AG10803 (cell line): Measurements from ENCODE around the gene RTN4.

Source experiments
- DNase-seq: peaks from one replicate; pipeline ENCODE4 v3.0.0; 2010; ENCODE audit warnings: low read depth
- H3K4me3 ChIP-seq: 2 replicates; pipeline ENCODE4 v1.5.1; 2011; ENCODE audit warnings: mild to moderate bottlenecking, low read length, control low read depth
- TF ChIP-seq, protein P1 (sequence below): conservative IDR thresholded peaks from 2 replicates; pipeline ENCODE4 v1.5.1; 2011; ENCODE audit warnings: mild to moderate bottlenecking, low read length, control low read depth, inconsistent platforms

RTN4 gene

DNA sequence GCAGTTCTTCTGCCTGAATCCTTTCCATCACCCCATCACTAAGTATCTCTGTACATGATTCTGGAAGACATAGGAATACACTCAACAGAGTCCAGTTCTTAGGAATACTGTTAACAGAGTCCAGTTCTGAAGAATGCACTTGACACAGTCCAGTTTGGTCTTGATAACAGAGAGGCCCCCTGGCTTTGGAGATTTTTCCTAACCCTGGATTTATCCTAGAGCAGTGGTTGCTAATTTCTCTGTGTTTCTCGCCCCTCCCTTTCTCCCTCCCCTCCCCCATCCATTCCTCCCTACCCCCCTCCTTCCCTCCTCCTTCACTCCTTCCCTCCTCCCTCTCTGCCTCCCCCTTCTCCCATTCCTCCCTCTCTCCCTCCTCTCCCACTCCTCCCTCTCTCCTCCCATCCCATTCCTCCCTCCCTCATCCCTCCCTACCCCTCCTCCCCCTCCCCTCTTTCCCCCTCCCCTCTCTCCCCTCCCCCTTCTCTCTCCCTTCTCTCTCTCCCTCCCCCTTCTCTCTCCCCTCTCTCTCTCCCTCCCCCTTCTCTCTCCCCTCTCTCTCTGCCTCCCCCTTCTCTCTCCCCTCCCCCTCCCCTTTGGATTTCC is 105.4 kb downstream of the RTN4 start:
- H3K4me3 ChIP-seq: no peak overlapping the region
- TF ChIP-seq, protein P1, sequence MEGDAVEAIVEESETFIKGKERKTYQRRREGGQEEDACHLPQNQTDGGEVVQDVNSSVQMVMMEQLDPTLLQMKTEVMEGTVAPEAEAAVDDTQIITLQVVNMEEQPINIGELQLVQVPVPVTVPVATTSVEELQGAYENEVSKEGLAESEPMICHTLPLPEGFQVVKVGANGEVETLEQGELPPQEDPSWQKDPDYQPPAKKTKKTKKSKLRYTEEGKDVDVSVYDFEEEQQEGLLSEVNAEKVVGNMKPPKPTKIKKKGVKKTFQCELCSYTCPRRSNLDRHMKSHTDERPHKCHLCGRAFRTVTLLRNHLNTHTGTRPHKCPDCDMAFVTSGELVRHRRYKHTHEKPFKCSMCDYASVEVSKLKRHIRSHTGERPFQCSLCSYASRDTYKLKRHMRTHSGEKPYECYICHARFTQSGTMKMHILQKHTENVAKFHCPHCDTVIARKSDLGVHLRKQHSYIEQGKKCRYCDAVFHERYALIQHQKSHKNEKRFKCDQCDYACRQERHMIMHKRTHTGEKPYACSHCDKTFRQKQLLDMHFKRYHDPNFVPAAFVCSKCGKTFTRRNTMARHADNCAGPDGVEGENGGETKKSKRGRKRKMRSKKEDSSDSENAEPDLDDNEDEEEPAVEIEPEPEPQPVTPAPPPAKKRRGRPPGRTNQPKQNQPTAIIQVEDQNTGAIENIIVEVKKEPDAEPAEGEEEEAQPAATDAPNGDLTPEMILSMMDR: no peak

DNA sequence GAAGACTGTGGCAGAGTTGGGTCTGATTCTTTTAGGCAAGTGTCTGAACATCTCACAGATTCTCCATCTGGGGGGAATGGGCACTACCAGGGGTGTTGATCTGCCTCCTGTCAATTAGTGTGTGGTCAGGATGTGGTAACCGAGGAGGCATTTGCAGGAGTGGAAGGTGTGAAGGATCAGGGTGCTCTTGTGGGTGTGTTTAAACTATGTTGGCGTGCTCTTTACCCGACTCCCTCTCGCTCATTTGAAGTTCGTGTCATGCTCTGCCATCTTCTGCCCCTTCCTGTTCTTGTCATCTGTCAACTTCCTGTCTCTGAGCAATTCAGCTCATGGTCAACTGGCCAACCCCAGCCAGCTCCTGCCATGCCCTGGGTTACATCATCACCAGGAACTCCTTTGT is 107.9 kb downstream of the RTN4 start:
- DNase-seq: no peak
- H3K4me3 ChIP-seq: no peak overlapping the region
- TF ChIP-seq, protein P1: no peak

More for the DNA sequence above, 105.4 kb downstream of the RTN4 start:
- no peak for DNase-seq

DNA sequence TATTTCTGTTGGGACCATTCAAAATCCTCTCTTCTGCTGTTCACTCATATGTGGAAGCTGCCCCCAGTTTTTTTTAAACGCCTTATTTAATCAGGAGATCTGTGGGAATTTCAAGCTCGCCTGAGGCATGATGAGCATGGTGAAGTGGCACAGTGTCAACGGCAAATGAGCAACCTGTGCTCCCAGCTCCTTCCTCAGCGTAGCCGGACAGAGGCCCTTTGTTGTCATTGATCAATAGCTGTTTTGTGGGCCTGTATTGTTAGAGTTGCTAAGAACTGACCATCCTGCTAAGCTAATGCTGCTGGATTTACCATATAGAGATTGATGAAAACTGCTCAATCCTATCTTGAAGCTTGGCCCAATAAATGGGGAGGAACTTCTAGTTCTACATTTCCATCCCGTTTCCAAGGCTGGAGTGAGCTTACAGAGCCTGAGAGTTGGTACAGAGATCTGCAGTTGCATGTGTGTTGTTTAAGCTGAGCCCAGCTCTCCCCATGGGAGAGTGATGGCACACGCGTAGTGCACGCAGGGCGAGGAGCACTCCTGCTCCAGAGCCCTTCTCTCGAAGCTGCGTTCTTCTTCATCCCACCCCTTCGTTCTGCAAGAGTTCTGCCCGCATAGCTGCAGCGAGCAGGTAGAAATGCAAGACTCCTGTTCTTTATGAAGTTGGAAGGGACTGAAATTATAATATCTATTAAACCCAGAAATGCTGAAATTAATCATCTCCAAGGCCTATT is 108.8 kb downstream of the RTN4 start:
- no peak for DNase-seq
- H3K4me3 ChIP-seq: no peak overlapping the region
- TF ChIP-seq, protein P1: no peak

DNA sequence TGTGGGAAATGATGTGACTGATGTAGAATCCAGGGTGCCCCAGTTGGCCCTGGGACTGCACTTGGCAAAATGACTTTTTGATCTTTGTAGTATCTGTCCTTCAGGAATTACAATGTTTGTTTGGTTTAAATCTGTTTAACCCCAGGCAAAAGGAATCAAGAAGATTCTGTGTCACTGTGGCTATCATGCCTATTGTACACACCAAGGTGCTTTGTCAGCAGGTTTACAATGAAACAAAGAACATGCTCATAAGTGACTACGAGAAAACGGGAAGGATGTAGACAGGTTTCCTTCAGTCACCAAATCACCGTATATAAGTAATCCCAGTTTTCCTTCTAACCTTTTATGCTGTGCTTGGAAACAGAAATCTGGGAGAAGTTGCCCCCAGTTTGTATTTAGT is 109.5 kb downstream of the RTN4 start:
- TF ChIP-seq, protein P1: no peak
- no peak overlapping the region for H3K4me3 ChIP-seq
- DNase-seq: no peak

DNA sequence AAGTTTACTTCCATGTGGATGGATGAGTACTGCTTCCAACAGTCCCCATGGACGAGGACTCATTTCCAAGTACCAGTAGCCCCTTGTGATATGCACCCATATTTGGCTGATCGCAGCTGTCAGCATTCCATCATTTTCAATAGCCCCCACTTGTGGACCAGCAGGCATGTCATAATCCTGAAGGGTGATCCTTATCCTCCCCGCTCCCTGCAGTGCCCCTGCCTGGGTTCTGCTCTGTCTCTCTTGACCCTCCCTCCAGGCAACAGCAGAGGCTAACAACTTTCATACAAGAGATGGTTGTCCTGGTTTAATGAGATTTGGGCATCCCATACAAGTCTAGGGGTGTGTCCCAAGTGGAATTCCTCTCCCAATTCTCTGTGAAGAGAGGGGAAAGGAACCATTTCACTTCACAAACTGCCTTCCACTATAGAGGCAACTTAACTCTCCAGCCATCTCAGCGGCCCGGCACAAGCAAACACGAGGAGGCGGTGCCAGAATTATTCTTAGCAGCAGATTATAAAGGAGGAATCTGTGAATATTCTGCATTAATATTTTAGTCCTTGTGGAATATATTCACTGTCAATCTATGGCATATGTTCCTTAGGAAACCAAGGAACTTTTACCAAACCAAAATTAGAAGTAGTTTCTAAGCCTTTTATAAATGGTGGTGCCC is 110.7 kb downstream of the RTN4 start:
- no peak overlapping the region for H3K4me3 ChIP-seq
- TF ChIP-seq, protein P1: no peak
- no peak for DNase-seq

DNA sequence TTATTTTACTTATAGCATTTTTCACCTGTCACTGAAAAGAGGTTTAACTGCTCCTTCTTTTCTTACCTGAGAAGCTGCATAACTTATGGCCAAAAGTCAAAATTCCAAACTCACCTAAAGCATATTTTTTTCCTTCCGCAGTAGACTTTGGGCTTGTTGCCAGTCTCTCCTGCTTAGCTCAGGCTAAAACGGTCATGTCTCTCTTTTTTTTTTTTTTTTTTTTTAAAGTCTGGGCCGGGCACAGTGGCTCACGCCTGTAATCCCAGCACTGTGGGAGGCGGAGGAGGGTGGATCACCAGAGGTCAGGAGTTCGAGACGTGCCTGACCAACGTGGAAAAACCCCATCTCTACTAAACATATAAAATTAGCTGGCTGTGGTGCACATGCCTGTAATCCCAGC is 113.5 kb downstream of the RTN4 start:
- H3K4me3 ChIP-seq: no peak overlapping the region
- TF ChIP-seq, protein P1: no peak
- DNase-seq: no peak

DNA sequence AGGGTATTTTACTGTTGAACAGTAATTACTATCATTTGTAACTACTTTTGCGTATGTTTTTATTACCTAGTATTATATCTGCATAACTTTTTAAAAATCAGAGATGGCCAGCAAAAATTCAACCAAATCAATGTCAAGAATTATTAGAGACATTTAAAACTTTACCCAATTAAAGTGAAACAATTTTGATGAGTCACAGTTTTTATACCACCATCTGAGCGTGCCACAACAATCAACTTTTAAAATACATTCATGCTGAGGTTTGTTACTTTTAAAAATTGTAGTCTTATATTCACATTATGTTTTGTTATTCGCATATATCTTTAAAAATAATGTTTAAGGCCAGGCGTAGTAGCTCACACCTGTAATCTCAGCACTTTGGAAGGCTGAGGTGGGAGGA is 114.9 kb downstream of the RTN4 start:
- no peak for DNase-seq
- TF ChIP-seq, protein P1: no peak
- H3K4me3 ChIP-seq: no peak overlapping the region
